HG03045 (cell line): ENCODE results near the gene RGS7.

Experiments
- ATAC-seq: cut with Tn5 transposase; IDR thresholded peaks from one replicate; pipeline ENCODE4 v1.9.1; 2021; ENCODE audit warnings: mild to moderate bottlenecking, moderate library complexity; ENCODE audit not compliant: unreplicated experiment

RGS7 gene

DNA sequence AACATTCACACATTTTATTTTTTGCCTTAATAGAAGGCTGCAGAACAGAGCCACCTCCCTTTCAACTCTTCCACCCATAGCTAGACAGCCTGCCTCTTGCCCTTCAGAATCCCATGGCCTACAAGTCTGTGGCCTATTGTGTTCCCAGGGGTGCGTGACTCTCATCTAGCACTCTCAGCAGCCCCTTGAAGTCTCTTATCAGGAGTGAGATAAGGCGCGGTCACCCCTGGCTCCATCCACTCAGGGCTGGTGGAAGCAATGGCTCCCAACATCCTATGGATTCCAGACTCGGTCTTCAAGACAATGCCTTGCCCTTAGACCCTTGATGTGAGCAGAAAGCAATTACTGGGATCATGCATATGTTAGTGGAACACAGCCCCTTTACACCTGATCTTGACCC is 480.9 kb downstream of the RGS7 start:
- ATAC-seq = no peak

DNA sequence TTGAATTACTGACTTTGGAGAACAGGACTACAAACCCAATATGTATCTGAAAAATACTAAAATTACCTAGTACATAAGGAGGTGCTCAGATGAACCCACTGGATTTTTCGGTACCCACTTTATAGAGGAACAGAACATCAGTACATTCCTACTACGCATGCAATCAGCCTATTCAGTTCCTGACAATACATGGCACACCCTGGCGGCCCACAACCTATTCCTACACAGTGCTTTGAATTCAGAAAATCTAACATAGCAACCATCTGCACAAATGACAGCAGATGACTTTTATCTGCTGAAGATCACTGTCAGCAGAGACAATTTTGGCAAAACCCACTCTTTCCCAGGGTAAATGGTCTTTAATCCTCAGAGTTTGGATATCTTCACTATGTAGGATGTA is 487.9 kb downstream of the RGS7 start:
- ATAC-seq = no peak

DNA sequence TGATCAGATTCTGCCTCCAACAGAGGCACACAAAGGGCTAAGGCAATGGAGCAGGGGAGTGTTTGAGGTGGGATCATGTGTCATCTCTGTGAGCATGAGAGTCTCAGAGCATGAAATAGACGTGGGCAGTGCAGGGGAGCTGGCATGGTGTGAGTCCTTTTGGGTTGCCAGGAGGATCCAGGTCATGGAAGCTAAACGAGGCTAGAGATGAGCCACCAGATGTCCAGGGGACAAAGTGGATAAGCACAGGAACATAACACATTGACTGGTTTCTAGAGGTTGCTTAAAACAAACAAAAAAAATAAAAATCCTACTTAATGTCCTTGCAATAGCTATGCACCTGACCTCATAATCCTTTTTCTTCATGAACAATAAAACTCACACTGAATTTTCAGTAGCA is 490.3 kb downstream of the RGS7 start:
- ATAC-seq = no peak

DNA sequence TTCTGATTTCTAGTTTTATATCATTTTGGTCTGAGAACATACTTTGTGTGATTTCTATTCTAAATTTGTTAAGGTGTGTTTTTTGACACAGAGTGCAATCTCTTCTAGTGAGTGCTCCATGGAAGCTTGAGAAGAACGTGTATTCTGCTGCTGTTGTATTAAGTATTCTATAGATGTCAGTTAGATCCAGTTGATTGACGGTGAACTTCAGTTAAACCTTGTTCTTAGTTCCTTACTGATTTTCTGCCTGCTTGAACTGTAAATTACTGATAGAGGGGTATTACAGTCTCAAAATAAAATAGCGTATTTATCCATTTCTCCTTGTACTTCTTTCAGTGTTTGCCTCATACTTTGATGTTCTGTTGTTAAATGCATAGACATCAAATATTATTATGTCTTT is 497.0 kb downstream of the RGS7 start:
- no peak for ATAC-seq

DNA sequence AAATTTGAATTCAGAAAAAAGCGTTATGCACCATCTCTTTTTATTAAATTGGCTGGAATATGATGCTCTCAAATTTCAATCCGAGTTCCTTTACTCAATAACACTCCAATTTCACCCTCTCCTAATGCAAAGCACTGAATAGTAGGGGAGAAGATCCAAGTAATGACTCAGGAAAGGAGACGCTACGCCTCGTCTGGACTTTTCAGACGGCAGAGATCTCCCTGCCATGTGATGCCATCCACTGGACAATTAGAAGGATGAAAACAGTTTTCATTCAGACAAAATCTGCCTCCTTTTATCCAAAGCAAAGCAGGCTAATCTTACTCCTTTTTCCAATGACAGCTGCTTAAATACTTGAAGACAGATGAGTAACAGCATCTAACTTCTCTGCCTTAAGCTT is 502.6 kb downstream of the RGS7 start:
- ATAC-seq = no peak

DNA sequence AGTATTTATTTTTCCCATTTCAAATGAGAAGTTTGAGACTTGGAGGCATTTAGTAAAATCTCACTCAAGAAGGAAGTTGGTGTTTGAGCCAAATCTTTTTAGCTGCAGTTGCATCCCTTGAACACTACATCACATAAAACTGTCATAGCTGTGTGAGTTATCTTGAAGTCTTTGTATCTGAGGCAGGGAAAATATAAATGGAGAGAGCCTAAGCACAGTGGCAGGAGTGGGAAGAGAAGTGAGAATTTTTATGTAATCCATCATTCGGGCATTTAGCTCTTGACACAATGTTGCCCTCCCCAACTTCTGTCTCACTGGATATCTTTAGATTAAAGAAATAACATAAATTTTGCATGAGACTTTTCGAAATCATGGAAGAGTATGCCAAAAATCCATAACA is 509.7 kb downstream of the RGS7 start:
- no peak for ATAC-seq

DNA sequence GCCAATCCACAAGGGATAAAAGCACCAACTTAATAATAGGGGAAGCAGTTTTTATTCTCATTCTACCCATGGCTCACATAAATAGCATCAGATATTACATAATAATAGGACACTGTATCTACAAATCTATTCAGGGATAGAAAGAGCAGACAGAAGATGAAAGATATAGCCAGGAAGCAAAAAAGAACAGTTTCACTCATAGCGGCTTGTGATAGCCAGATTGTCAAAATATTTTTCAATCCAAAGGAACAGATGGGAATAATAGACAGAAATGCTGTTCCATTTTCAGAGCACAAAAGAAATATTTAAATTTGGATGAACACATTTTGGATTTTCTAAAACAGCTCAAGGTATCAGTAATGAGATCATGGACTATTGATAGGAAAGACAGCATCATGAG is 512.5 kb downstream of the RGS7 start:
- no peak for ATAC-seq

DNA sequence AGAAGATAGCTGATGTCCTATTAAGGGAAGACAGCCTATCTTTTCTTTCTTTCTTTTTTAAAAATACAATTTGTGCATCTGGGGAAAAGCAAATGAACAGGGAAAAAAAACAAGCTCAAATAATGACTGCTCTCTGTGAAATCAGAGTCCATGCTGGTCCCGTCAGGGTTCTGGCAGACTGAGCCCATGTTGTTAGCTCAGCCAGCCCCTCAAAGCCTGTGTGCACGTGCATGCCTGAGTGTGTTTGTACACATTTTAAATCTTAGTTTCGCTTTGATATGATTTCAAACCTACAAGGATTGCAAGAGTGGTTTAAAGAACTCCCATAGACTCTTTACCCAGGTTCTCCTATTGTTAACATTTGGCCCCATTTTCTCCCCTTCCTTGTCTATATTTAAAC is 513.2 kb downstream of the RGS7 start:
- no peak for ATAC-seq

DNA sequence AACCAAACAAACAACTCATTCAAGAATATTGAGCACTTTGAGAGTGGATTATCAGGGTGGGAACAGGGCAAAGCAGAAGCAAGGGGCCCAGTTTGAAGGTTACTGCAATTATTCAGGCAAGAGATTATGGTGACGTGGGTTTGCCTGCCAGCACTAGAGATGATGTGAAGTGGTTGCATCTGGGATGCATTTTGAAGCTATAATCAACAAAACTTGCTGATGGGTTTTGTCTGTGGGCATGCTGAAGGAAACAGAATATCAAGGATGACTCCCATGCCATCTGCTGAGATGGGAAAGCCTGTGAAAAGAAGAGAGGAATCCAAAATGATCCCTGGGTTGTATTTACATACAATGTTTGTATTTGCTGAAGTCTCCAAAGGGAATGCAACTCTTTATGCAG is 520.7 kb downstream of the RGS7 start:
- no peak for ATAC-seq

DNA sequence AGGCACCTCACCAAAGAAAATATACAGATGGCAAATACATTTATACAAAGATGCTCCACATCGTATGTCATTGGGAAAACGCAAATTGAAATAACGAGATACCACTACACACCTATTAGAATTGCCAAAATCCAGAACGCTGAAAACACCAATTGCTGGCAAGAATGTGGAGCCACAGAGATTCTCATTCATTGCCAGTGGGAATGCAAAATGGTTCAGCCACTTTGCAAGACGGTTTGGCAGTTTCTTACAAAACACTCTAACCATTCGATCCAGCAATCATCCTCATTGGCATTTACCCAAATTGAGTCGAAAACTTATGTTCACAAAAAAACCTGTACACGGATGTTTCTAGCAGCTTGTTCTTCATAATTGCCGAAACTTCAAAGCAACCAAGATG is 521.7 kb downstream of the RGS7 start:
- ATAC-seq = no peak

DNA sequence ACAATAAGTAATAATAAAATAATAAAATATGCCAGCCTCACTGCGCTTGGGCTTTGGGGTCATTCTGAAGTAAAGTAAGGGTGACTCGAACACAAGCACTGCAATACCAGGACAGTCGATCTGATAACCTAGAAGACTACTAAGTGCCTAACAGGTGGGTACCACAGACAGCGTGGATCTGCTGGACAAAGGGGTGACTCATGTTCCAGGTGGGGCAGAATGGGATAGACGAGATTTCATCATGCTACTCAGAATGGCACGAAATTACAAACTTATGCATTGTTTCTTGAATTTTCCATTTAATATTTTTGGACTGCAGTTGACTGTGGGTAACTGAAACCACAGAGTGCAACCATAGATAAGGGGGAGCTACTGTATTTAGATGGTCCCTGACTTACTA is 523.9 kb downstream of the RGS7 start:
- ATAC-seq = no peak

DNA sequence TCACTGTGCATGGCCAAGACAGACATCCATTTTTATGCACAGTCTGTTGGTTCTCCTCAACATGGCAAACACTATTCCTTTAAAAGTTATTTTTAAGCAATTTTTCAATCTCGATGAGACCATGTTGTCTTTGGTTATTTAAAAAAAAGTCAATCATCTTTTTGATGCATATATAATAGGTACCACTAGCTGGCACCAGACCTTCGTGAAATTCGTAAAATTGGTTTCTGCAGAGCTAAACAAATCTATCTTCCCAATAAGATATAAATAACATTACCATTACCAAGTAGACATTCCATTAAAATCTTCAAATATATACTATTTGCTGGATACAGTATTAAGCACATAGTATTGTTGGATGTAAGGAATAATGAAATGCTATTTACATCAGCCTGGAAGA is 525.1 kb downstream of the RGS7 start:
- no peak for ATAC-seq

DNA sequence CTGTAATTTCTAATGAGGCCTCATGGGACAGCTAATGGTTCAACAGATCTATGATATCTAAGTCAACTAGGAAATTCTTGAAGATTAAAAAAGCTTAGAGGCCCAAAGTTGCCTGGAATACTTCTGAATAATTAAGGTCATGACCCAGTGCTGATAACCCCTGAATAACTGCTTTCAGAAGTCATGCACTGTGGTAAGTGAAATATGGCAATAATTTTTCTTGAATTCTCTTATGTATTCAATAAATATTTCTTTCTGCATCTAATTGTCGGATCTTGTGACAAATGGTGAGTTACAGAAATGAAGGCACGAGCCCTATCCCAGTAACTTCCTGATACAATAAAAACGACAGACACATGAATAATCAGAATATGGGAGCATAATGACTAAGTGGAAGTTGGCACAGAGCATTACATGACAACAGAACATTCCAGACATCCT is 525.8 kb downstream of the RGS7 start:
- no peak for ATAC-seq

DNA sequence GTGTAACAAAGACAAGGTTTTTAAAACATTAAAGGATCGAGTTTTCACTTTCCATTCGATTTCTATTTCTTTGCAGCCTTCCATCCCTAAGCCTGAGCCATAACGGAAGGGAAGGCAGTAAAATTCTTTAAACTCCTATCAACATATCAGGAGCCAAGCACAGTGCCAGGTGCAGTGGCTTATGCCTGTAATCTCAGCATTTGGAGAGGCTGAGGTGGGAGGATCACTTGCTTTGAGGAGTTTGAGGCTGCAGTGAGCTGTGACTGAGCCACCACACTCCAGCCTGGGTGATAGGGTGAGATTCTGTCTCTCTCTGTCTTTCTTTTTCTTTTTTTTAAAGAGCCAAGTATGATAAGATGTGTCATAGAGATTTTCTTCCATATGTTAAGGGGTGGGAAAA is 527.5 kb downstream of the RGS7 start:
- no peak for ATAC-seq

DNA sequence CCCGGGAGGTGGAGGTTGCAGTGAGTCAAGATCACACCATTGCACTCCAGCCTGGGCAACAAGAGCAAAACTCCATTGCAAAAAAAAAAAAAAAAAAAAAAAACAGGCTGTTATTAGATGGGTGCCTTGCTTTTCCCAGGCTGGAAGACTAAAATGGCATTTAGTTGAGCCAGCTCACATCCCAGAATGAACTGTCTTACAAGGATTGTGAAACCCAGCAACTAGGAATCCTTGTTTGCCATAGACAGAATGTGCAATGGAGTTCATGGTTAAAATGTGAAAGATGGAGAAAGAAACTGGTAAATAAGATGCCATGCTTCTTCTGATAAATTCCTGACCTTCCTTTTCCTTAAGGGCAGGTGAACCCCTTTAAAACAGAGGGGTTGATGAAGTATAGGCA is 529.2 kb downstream of the RGS7 start:
- no peak for ATAC-seq

DNA sequence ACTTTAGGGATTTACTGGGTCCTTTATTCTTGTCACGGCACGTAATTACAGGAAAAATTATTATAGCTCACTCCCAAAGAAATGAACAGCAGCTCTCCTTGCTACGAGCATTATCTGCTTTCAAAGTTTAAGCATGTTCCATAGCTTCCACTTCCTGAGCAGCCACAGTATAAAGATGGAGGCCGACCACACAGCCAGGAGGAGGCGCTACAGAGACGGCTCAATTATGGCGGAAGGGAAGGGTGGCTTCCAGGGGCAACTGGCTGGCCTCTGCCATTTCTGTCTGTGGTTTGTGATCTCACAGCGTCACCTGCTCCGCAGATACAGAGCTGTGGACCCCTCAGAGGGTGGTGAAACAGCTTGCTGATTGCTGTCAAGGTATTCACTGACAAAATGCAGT is 532.8 kb downstream of the RGS7 start:
- ATAC-seq = no peak

DNA sequence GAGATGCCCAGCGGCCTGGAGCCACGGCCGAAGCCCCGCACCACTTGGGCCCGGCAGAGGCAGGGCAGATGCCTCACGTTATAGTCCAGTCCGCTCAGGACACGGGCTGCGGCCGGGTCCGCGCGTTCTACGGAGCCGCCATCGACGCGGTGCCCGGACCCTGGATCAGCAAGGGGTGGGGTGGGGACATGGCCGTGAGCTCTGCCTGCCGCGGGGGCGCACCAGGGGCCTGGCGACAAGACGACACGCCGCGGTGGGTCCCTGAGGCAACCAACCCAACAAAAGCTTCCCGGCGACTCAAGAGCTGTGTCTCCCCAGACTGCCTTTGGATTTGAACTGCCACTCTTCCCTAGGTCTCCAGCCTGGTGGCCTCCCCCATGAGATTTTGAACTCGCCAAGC is 533.6 kb downstream of the RGS7 start:
- no peak for ATAC-seq

DNA sequence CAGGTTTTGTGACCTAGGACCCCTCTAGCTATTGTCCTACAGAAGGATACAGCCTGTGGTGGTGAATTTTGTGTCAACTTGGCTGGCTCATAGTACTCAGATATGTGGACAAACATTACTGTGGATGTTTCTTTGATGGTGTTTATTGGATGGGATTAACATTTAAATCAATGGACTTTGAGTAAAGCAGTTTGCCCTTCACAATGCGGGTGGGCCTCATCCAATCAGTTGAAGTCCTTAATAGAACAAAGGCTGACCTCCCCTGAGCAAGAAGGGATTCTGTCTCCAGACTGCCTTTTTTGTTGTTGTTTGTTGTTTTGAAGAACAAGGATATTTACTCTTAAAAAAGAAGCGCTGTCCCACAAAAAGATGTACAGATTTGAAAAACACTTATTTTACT is 535.1 kb downstream of the RGS7 start:
- no peak for ATAC-seq

DNA sequence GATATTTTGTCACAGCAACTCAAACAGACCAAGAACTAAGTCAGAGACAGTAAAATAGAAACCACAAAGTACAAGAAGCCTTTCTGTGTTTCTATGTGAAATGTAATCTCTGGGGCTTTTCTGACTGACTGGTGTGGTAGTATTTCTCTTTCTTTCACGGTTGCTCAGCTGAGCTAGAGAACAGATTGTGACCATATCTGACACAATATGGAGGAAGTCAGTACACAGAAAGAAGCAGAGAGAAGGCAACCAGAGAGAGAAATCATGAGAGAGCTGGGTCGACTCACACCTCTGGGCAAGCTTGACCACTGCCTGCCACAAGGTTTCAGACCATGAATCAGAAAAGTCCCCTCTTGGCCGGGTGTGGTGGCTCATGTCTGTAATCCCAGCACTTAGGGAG is 536.2 kb downstream of the RGS7 start:
- peak; percentile 67 for ATAC-seq

DNA sequence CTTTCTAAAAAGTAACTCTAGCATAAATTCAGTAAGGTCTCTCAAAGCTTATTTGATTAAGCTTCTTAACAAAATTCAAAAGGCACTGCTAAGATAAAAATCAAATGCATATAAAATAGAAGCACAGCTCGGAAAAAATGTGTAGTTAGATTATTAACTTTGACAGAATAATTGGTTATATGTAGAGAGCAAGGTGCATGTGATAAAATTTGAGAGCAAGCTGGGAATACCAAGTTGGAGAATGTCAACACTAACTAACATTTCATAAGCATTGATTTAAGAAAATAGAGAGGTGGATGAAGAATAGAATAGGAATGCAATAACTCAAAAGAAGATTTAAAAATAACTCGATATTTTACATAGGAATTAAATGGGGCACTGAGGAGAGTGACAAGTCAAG is 540.5 kb downstream of the RGS7 start:
- ATAC-seq = no peak

DNA sequence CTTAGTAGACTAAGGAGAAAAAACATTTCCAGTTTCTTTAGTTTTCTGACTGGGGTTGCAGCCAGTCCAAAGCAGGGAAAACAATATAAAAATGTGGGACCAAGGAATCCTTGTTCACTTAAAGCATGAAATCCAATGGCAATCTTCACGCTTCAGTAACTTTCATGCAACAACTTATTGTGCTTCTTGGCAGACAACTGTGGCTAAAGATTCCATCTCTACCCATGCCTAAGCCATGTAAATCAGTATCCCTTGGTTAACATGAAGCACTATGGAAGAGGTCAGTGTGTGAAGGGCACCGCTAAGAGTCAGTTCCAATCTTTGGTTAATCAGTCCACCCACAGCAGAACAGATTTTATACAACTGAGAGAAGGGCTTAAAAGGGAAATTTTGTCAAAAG is 543.3 kb downstream of the RGS7 start:
- no peak for ATAC-seq

DNA sequence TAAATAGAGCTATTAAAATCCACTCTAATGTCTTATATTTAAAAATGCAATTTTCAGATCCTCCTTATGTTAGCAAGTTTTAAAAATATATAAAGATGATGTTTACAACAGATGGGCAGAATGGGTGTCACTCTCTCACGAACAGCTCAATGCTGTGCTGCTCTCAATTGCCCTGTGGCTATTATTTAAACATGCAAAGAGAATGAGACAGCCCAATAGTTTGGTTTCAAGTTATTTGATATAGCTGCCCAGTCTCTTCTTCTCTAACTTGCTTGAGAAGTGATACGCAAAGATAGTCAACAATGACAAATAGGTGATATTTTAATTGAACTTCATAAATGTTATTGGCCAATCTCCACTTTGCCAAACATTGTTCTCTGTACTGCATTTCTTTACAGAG is 545.7 kb downstream of the RGS7 start:
- no peak for ATAC-seq

DNA sequence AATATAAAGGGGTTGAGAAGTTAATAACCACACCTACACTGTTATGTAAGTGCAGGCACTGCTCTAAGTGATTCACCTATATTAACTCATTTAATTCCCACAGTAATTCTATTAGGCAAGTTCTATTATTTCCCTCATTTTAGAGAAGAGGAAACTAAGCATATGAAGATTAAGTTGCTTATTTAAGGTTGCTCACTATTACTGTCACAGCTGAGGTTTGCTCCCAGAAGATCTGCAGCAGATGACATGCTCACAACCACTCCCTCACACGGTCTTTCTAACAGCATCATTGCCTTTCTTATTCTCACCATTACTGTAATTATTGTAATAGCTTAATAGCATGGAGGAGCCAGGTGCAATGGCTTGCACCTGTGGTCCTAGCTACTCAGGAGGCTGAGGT is 548.6 kb downstream of the RGS7 start:
- no peak for ATAC-seq

DNA sequence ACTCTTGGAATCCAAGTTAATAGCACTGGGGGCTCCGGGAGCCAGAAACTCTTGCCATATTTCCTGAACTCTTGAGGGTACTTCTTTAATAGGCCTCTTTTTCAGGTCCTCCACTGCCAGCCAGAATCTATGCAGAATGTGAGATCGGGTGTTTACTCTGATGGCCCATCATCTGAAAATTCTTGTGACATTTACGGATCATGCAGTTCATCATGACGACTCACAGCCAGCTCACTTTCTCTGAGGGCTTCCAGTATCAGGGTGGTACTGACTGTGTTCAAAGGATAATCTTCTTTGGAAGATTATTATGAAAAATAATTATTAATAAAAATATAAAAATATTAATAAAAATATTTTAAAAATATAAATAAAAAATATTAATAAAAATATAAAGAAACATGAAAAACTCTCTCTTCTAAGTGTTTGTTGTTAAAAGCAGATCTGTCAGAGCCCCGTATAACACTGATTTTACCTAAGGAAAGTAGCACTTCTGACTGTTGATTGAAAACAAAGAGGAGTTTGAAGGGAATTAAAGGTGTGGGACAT is 550.7 kb downstream of the RGS7 start:
- ATAC-seq = no peak
